Measurements from ENCODE around the gene DOCK7.
"Not testable (repeated sequence)": the region's sequence is repeated elsewhere in the genome, so short reads cannot be mapped to it uniquely, and the experiment has no call there.

DNA sequence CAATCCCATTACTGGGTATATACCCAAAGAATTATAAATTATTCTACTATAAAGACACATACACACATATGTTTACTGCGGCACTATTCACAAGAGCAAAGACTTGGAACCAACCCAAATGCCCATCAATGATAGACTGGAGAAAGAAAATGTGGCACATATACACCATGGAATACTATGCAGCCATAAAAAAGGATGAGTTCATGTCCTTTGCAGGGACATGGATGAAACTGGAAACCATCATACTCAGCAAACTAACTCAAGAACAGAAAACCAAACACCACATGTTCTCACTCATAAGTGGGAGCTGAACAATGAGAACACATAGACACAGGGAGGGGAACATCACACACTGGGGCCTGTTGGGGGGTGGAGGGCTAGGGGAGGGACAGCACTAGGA, 121.0 kb downstream of the DOCK7 start:
- TF ChIP-seq, protein P1, sequence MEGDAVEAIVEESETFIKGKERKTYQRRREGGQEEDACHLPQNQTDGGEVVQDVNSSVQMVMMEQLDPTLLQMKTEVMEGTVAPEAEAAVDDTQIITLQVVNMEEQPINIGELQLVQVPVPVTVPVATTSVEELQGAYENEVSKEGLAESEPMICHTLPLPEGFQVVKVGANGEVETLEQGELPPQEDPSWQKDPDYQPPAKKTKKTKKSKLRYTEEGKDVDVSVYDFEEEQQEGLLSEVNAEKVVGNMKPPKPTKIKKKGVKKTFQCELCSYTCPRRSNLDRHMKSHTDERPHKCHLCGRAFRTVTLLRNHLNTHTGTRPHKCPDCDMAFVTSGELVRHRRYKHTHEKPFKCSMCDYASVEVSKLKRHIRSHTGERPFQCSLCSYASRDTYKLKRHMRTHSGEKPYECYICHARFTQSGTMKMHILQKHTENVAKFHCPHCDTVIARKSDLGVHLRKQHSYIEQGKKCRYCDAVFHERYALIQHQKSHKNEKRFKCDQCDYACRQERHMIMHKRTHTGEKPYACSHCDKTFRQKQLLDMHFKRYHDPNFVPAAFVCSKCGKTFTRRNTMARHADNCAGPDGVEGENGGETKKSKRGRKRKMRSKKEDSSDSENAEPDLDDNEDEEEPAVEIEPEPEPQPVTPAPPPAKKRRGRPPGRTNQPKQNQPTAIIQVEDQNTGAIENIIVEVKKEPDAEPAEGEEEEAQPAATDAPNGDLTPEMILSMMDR (IDR thresholded peaks at IDR 0.05) = not testable (repeated sequence)
- not testable (repeated sequence) for TF ChIP-seq POLR2A (IDR thresholded peaks at IDR 0.05)

Data from esophagus squamous epithelium (tissue), 4 donors.